ENCODE measurements around the gene CRLF1.
A peak's percentile ranks its signal among the peaks of the same experiment; 100 is the strongest.
"Not testable (repeated sequence)": the region's sequence is repeated elsewhere in the genome, so short reads cannot be mapped to it uniquely, and the experiment has no call there.

CRLF1 gene

GRCh38 chr19:18608102-18608804 lies 1.7 kb upstream of the CRLF1 start:
- DNase-seq, result no peak

- no peak for DNase-seq
Measured at GRCh38 chr19:18607226-18608101, 865 bp upstream of the CRLF1 start.

GRCh38 chr19:18605546-18606280 lies 886 bp downstream of the CRLF1 start:
- DNase-seq, result peak; percentile 8

DNA sequence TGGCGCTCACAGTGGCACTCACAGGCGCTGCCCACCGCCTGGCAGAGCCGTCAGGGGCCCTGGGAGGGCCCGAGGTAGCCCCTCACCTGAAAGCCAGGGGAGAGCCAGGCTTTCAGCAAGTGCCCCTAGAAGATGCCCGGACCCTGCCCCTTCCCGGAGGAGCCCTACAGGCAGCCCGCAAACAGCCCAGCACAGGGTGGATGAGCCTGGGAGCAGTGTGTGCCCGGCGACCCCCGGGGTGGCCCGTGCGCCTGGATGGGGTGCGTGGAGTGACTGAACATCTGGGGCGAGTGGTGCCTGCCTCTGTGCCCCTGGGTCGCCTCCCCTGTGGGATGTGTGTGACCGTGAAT lies 1.4 kb downstream of the CRLF1 start:
- no peak for DNase-seq

DNA sequence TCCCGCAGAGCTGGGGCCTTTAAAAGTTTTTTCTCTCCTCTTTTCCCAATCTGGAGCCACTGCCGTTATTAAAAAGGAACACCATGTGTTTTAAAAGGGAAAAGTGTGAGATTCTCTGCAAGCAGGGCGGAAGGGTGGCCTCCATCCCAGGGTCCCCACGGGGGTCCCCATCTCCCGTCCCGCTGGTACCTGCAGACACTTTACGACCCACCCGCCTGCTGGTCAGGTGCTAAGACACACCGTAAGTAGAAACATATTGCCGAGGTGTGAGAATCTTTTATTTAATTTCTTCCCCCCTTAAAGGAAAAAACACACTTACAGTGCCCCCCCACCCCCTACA lies 1.8 kb downstream of the CRLF1 start:
- no peak for DNase-seq

DNA sequence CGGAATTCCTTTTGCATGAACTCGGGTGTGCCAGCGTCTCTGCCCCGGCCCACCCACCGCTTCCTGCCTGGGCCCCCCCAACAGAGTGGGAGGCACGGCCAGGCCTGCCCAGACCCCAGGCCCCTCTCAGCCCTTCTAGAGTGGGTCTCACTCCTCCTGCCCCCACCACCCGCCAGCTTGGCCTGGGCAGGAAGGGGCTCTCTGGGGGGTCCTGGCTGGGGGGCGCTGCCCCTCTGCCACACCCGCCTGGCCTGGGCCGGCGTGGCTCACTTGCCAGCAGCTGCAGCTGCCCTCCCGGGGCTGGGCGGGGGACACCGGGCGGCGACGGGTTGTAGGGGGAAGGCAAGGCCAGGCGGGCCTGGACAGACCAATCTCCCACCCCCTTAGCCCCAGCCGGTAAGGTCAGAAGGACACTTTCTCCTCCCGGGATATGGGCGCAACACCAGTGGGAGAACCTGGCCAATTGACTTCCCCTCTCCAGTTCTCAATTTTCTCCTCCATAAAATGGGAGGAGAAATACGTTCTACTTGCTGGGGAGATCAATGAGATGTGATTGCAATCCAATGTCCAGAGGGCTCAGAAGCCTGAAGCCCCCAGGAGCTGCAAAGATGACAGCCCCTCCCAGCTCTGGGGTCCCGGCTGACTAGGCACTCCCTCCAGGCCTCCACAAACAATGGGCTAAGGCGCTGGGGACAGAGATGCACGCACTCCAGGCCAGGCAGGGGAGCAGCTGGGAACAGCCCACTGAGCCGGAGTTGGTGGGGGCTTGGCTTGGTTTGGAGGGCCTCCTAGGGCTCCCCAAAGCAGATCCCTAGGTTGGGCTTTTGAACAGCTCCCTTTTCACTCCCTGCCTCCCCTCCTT lies 2.4 kb downstream of the CRLF1 start:
- no peak for DNase-seq

GRCh38 chr19:18603255-18603957 lies 3.2 kb downstream of the CRLF1 start:
- no peak for DNase-seq

DNA sequence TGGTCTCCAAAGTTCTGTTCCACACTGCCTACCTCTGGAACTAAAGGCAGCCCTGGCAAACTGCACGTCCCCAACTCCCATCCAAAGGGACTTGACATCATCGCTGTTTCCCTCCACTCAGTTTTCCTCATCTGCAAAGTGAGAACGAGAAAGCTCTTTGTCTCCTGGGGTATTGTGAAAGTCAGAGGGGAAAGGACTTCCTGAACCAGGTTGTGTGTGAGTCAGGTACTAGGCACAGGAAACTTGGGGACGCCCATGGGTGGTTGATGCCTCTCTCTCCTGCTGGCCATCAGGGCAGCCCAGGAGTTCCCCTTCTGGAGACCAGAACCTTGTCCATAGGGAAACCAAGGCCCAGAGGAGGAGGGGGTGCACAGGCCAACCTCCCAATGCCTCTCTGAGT lies 4.7 kb downstream of the CRLF1 start:
- no peak for DNase-seq

DNA sequence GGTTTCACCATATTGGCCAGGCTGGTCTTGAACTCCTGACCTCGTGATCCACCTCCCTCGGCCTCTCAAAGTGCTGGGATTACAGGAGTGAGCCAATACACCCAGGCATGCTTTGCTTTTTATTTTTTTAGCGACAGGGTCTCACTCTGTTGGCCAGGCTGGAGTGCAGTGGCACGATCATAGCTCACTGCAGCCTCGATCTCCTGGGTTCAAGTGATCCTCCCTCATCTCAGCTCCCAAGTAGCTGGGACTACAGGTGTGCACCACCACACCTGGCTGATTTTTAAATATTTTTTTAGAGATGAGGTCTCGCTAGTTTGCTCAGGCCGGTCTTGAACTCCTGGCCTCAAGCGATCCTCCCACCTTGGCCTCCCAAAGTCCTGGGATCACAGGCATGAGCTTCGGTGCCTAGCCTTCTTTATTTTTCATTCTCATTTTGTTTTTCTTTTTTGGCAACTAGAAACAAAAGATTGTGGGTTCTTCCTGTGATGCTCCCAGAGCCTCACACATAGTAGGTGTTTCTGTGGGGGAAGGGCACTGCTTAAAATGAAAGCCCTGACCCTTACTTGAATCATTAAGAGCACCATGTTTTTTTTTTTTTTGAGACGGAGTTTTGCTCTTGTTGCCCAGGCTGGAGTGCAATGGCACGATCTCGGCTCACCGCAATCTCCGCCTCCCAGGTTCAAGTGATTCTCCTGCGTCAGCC lies 5.8 kb downstream of the CRLF1 start:
- not testable (repeated sequence) for DNase-seq

DNA sequence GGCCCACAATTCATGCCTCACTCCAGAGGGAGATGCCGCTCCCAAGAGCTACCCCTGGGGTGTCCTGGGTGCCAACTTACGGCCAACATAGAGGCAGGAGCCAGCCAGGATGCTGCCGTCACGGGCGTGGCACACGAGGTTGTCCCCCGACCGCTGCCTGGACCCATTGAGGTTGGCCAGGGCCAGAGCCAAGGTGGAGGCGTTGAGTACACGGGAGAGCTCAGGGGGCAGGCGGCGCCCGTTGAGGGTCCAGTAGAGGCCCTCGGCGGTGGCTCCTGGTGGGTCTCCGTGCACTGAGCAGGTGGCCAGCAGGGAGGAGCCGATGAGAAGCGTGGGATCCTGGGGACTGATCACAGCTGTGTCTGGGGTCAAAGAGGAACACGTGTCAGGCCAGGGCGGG lies 7.1 kb downstream of the CRLF1 start:
- DNase-seq, result no peak

GRCh38 chr19:18597809-18598660 lies 8.6 kb downstream of the CRLF1 start:
- DNase-seq, result no peak

DNA sequence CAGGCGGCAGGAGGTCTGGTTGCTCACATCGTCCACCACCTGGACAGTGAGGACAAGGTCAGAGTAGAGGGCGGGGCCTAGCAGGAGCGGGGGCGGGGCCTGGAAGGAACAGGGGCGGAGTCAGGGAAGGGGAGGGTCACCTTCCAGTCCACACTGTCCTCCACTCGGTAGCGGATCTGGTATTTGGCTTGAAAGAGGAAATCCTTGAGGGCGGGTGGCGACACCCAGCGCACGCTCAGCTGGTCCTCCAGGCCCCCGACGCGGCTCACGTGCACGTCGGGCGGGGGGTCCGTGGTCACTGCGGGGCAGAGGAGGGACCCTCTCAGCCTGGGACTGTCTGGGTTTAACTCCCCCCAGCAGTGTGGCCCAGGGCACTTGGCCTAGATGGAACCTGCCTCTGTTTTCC lies 9.8 kb downstream of the CRLF1 start:
- DNase-seq, result no peak

GRCh38 chr19:18595475-18595874 lies 11.1 kb downstream of the CRLF1 start:
- DNase-seq, result no peak

- DNase-seq, result no peak
Measured at GRCh38 chr19:18594824-18595373, 11.7 kb downstream of the CRLF1 start.

- peak; percentile 57 for DNase-seq
Measured at GRCh38 chr19:18594096-18594823, 12.3 kb downstream of the CRLF1 start.

DNA sequence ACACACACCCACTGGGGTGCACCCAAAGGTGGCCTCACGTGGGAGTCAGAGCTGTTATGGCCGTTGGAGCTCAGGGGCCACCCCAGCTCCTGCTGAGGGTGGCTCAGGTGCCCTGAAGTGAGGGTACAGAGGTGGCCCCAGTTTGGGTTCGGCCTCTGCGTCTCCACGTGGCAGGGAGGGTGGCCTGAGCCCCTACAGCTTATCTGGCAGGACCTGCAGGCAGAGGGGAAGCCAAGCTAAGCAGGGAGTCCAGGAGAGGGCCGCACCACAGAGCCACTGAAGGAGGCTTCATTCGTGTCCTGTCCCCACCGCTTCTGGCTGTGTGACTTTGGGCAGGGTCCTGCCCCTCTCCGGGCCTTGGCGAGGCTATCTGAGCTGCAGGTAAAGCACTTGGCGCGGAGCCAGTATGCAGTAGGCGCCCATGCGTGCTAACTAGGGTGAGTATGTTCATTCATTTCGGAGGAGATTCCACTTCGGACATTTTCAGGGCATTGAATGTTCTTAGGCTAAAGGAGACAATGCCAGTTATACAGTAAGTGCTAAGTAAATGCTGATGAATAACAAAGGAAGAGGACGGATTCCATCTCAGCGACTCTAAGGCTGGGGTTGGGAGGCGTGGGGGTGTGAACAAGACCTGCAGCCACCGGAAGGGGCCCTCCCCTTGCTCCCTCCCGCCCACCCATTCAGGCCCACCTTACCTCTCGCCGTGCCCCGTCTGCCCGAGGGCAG lies 13.1 kb downstream of the CRLF1 start:
- DNase-seq, result no peak

DNA sequence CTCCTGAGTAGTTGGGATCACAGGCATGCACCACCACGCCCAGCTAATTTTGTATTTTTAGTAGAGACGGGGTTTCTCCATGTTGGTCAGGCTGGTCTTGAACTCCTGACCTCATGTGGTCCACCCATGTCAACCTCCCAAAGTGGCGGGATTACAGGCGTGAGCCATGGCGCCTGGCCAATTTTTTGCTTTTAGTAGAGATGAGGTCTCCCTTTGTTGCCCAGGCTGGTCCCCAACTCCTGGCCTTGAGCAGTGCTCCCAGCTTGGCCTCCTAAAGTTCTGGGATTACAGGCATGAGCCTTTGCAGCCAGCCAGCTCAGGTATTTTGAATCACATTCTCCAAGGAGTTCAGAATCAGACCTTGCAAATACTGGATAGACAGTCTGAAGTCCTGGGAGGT lies 13.9 kb downstream of the CRLF1 start:
- not testable (repeated sequence) for DNase-seq

DNA sequence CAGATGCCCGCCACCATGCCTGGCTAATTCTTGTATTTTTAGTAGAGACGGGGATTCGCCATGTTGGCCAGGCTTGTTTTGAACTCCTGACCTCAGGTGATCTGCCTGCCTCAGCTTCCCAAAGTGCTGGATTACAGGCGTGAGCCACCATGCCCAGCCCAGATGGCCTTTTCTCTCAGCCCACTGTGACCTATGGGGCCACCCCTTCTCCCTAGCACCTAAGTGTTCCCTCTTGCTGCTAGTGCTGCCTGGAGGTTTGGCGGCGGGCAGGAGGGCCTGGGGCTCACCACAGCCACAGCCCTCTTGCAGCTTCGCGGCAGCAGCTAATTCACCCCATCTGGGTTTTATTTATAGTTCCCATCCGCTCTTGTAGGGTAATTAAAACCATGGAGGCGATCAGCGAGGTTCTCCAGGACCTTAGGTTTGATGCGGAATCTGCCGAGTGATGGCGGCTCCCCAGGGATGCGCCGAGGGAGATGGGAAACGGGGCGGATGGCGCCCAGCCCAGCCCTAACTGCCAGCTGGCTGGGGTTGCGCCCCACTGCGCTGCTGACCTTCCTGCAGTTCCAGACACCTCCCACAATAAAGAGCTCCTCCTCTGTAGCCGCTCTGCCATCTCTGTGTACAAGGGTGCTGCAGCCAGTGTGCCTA lies 14.7 kb downstream of the CRLF1 start:
- DNase-seq, result no peak

All from DMS79 treated with DMSO at 0.1 percent for 48 hours (cell line).